H9 (cell line): ENCODE results near the gene AKT1. TPM values are rescaled to one million over a fixed set of nuclear protein-coding genes. Genes with fewer than 3 reads are reported as not detected.

Source experiments
- DNase-seq: peaks from one replicate; pipeline ENCODE4 v3.0.0-alpha.2; 2017
- H2AFZ ChIP-seq: one replicate; pipeline ENCODE4 v1.6.1; 2013; ENCODE audit warnings: mild to moderate bottlenecking, low read length, control low read depth, moderate library complexity
- H2AK5ac ChIP-seq: 2 replicates; pipeline ENCODE4 v1.6.1; 2013; ENCODE audit warnings: low read length, control low read depth, mixed read lengths; ENCODE audit not compliant: insufficient read length
- H2BK120ac ChIP-seq: one replicate; pipeline ENCODE4 v1.6.1; 2013; ENCODE audit warnings: low read depth, mild to moderate bottlenecking, low read length, control low read depth, inconsistent platforms; ENCODE audit not compliant: poor library complexity, severe bottlenecking
- H2BK12ac ChIP-seq: 2 replicates; pipeline ENCODE4 v1.6.1; 2013; ENCODE audit warnings: low read length, control low read depth, mixed read lengths, low read depth; ENCODE audit not compliant: insufficient read length
- H2BK15ac ChIP-seq: 2 replicates; pipeline ENCODE4 v1.6.1; 2013; ENCODE audit warnings: low read depth, low read length, control low read depth
- H2BK20ac ChIP-seq: one replicate; pipeline ENCODE4 v1.6.1; 2013; ENCODE audit warnings: low read depth, mild to moderate bottlenecking, low read length, control low read depth, inconsistent platforms; ENCODE audit not compliant: poor library complexity, severe bottlenecking
- H2BK5ac ChIP-seq: 2 replicates; pipeline ENCODE4 v1.6.1; 2013; ENCODE audit warnings: low read length, control low read depth, mixed read lengths; ENCODE audit not compliant: insufficient read length
- H3K14ac ChIP-seq: 2 replicates; pipeline ENCODE4 v1.6.1; 2013; ENCODE audit warnings: low read length, control low read depth; ENCODE audit not compliant: insufficient read depth
- H3K18ac ChIP-seq: 2 replicates; pipeline ENCODE4 v1.6.1; 2013; ENCODE audit warnings: low read depth, mild to moderate bottlenecking, mixed read lengths, low read length, control low read depth; ENCODE audit not compliant: insufficient read length
- H3K23ac ChIP-seq: 2 replicates; pipeline ENCODE4 v1.6.1; 2013; ENCODE audit warnings: low read length, control low read depth, mixed read lengths, low read depth; ENCODE audit not compliant: insufficient read length
- H3K23me2 ChIP-seq: 2 replicates; pipeline ENCODE4 v1.6.1; 2013; ENCODE audit warnings: low read depth, mild to moderate bottlenecking, mixed read lengths, low read length, control low read depth; ENCODE audit not compliant: insufficient read length, poor library complexity, severe bottlenecking
- H3K27ac ChIP-seq: 2 replicates; pipeline ENCODE4 v1.5.1; 2013; ENCODE audit warnings: low read length, control low read depth, mixed read lengths, low read depth; ENCODE audit not compliant: insufficient read length
- H3K27me3 ChIP-seq: 2 replicates; pipeline ENCODE4 v1.6.1; 2013; ENCODE audit warnings: low read length, control low read depth, inconsistent platforms; ENCODE audit not compliant: insufficient read depth
- H3K4ac ChIP-seq: 2 replicates; pipeline ENCODE4 v1.6.1; 2013; ENCODE audit warnings: low read depth, mild to moderate bottlenecking, control low read depth, inconsistent platforms, low read length, moderate library complexity
- H3K4me1 ChIP-seq: 2 replicates; pipeline ENCODE4 v1.6.1; 2013; ENCODE audit warnings: low read length, control low read depth, inconsistent platforms; ENCODE audit not compliant: insufficient read depth
- H3K4me2 ChIP-seq: 2 replicates; pipeline ENCODE4 v1.6.1; 2013; ENCODE audit warnings: low read length, control low read depth, mixed read lengths; ENCODE audit not compliant: insufficient read length, insufficient read depth
- H3K56ac ChIP-seq: 2 replicates; pipeline ENCODE4 v1.6.1; 2013; ENCODE audit warnings: low read depth, mild to moderate bottlenecking, mixed read lengths, low read length, control low read depth; ENCODE audit not compliant: insufficient read length
- H3K79me1 ChIP-seq: 2 replicates; pipeline ENCODE4 v1.6.1; 2013; ENCODE audit warnings: low read depth, mild to moderate bottlenecking, moderate library complexity, low read length, control low read depth, inconsistent platforms; ENCODE audit not compliant: insufficient read depth, poor library complexity, severe bottlenecking
- H3K79me2 ChIP-seq: 2 replicates; pipeline ENCODE4 v1.6.1; 2013; ENCODE audit warnings: low read length, control low read depth, inconsistent platforms; ENCODE audit not compliant: insufficient read depth
- H3K9ac ChIP-seq: 2 replicates; pipeline ENCODE4 v1.6.1; 2013; ENCODE audit warnings: low read length, control low read depth, mixed read lengths; ENCODE audit not compliant: insufficient read length; ENCODE audit errors: extremely low read depth
- H3K9me3 ChIP-seq: one replicate; pipeline ENCODE4 v1.6.1; 2013; ENCODE audit warnings: low read depth, low read length, inconsistent platforms; ENCODE audit not compliant: control insufficient read depth
- H3T11ph ChIP-seq: one replicate; pipeline ENCODE4 v1.6.1; 2013; ENCODE audit warnings: mild to moderate bottlenecking, low read length, control low read depth, inconsistent platforms
- H4K20me1 ChIP-seq: one replicate; pipeline ENCODE4 v1.6.1; 2013; ENCODE audit not compliant: control insufficient read depth, insufficient read length, insufficient read depth
- H4K5ac ChIP-seq: 2 replicates; pipeline ENCODE4 v1.6.1; 2013; ENCODE audit warnings: low read depth, mild to moderate bottlenecking, mixed read lengths, low read length, control low read depth; ENCODE audit not compliant: insufficient read length
- H4K8ac ChIP-seq: replicated peaks from 2 replicates; pipeline ENCODE4 v1.6.1; 2013; ENCODE audit warnings: low read length, control low read depth, mixed read lengths, low read depth; ENCODE audit not compliant: insufficient read length
- H4K91ac ChIP-seq: 2 replicates; pipeline ENCODE4 v1.6.1; 2013; ENCODE audit warnings: low read depth, mild to moderate bottlenecking, moderate library complexity, mixed read lengths, low read length, control low read depth; ENCODE audit not compliant: insufficient read length
- H3K27ac Mint-ChIP-seq, 3 experiments: 2 replicates in 2 of 3; 3 replicates in 1 of 3; pipeline ENCODE4 v1.8.0; 2020 to 2021; ENCODE audit warnings: mixed read lengths in 3 of 3, mild to moderate bottlenecking in 1 of 3, moderate library complexity in 1 of 3
- H3K27me3 Mint-ChIP-seq: 2 replicates; pipeline ENCODE4 v1.8.0; 2021; ENCODE audit warnings: low read depth, mild to moderate bottlenecking, moderate library complexity, mixed read lengths
- H3K36me3 Mint-ChIP-seq, 3 experiments: 2 replicates in 2 of 3; 3 replicates in 1 of 3; pipeline ENCODE4 v1.8.0; 2020 to 2021; ENCODE audit warnings: low read depth in 3 of 3, mixed read lengths in 3 of 3; ENCODE audit not compliant: insufficient read depth in 1 of 3
- H3K4me1 Mint-ChIP-seq, 2 experiments: 2 replicates each; pipeline ENCODE4 v1.8.0; 2020; ENCODE audit warnings: mixed read lengths in 2 of 2
- H3K4me3 Mint-ChIP-seq, 2 experiments: 2 replicates in 1 of 2; 3 replicates in 1 of 2; pipeline ENCODE4 v1.8.0; 2020 to 2021; ENCODE audit warnings: mild to moderate bottlenecking in 2 of 2, mixed read lengths in 2 of 2, moderate library complexity in 1 of 2
- H3K9me3 Mint-ChIP-seq, 2 experiments: 2 replicates in 1 of 2; 3 replicates in 1 of 2; pipeline ENCODE4 v1.8.0; 2020; ENCODE audit warnings: mild to moderate bottlenecking in 2 of 2, mixed read lengths in 2 of 2, moderate library complexity in 1 of 2
- WGBS: extraction: QIAGEN DNeasy Blood & Tissue Kit; methylation state at CpG from one replicate; pipeline ENCODE4 v1.1.7; 2013; ENCODE audit warnings: missing lambda C conversion rate, low lambda C conversion rate, mixed read lengths; ENCODE audit not compliant: insufficient read length; ENCODE audit errors: extremely low coverage; 5-methylcytosine and 5-hydroxymethylcytosine counted together
- total RNA-seq: library from RNA; stranded (reverse); gene quantifications from 2 replicates; pipeline ENCODE4 v1.2.1, GENCODE V29; 2021
- TF ChIP-seq, protein P1 (sequence below): fragments of 200-600 bp; sonication (generic); conservative IDR thresholded peaks from 3 replicates; pipeline ENCODE4 v1.8.0; 2021; ENCODE audit warnings: antibody characterized with exemption, mild to moderate bottlenecking

Gene AKT1
- total RNA-seq, 1 experiment from 2014 or later: 101 TPM

DNA sequence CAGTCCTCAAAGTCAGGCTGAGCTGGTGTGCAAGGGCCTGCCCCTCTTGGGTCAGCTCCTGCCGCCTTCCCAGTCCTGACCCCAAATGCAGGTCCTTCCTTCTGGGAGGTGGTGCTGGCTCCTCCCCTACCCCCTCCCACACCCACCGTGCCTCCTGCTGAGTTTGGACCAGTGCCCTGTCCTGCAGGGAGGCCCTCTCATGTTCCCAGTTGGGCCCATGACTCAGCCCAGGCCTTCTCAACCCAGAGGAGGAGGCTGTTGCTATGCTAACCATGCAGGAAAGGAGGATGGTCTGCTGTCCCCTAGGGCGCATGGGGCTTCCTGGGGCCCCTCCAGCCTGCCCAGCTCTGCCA lies 9.8 kb upstream of the AKT1 start:
- no peak overlapping the region for H3K4me2 ChIP-seq
- peaks cover 0 to 4% (median 0%) of the 10 kb centered on the region in 3 experiments; a peak in 3 of 7 replicates for H3K36me3 Mint-ChIP-seq
- no peak overlapping the region for H3K9ac ChIP-seq
- H3K14ac ChIP-seq: no peak overlapping the region
- no peak overlapping the region for H2BK120ac ChIP-seq
- H3K9me3 Mint-ChIP-seq: peaks cover 4 to 5% of the 10 kb centered on the region in 2 experiments; a peak in 4 of 5 replicates
- no CpG with 5 or more reads among the region's 3 CpGs for WGBS
- H3K27me3 Mint-ChIP-seq: peaks cover 44% of the 10 kb centered on the region
- no peak overlapping the region for H4K91ac ChIP-seq
- H3K4me1 Mint-ChIP-seq: 0 out of 4 replicates have a peak, but pooled peaks cover 0 to 2% of the 10 kb centered on the region in 2 experiments
- H3K4ac ChIP-seq: no peak overlapping the region
- no peak overlapping the region for H2BK12ac ChIP-seq
- no peak overlapping the region for H2AK5ac ChIP-seq
- H2BK15ac ChIP-seq: no peak overlapping the region
- H3K56ac ChIP-seq: no peak overlapping the region
- no peak overlapping the region for H3K23ac ChIP-seq
- no peaks in the 10 kb centered on the region for H3K79me1 ChIP-seq
- H3K27me3 ChIP-seq: peaks cover 16% of the 10 kb centered on the region; the same call in 1 of the 2 replicates
- no peak overlapping the region for H3T11ph ChIP-seq
- H3K4me1 ChIP-seq: no peaks in the 10 kb centered on the region
- H2AFZ ChIP-seq: no peak overlapping the region
- peaks cover 7% of the 10 kb centered on the region for H3K23me2 ChIP-seq
- H3K4me3 Mint-ChIP-seq: no peak overlapping the region
- no peak overlapping the region for H4K5ac ChIP-seq
- H3K79me2 ChIP-seq: no peaks in the 10 kb centered on the region
- no peak overlapping the region for H3K27ac ChIP-seq
- H4K20me1 ChIP-seq: no peaks in the 10 kb centered on the region
- TF ChIP-seq, protein P1, sequence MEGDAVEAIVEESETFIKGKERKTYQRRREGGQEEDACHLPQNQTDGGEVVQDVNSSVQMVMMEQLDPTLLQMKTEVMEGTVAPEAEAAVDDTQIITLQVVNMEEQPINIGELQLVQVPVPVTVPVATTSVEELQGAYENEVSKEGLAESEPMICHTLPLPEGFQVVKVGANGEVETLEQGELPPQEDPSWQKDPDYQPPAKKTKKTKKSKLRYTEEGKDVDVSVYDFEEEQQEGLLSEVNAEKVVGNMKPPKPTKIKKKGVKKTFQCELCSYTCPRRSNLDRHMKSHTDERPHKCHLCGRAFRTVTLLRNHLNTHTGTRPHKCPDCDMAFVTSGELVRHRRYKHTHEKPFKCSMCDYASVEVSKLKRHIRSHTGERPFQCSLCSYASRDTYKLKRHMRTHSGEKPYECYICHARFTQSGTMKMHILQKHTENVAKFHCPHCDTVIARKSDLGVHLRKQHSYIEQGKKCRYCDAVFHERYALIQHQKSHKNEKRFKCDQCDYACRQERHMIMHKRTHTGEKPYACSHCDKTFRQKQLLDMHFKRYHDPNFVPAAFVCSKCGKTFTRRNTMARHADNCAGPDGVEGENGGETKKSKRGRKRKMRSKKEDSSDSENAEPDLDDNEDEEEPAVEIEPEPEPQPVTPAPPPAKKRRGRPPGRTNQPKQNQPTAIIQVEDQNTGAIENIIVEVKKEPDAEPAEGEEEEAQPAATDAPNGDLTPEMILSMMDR: no peak
- H4K8ac ChIP-seq: no peak overlapping the region
- no peak overlapping the region for H2BK5ac ChIP-seq
- H3K9me3 ChIP-seq: no peaks in the 10 kb centered on the region
- H3K18ac ChIP-seq: no peak overlapping the region
- no peak overlapping the region for H3K27ac Mint-ChIP-seq
- no peak for DNase-seq
- H2BK20ac ChIP-seq: no peak overlapping the region
